Tibial nerve (tissue), 4 donors: Measurements from ENCODE around the gene BCAS1. TPM values are rescaled to one million over a fixed set of nuclear protein-coding genes. Genes with fewer than 3 reads are reported as not detected.

Experiments
- DNase-seq, 2 donors: peaks; one replicate each; pipeline ENCODE4 v3.0.0-alpha.2; 2019; ENCODE audit warnings: low spot score in 2 of 2
- H3K27ac ChIP-seq, 4 donors: fragments of 200-600 bp; sonication (generic) in 3 of 4; one replicate each; pipeline ENCODE4 v1.5.1; 2017 to 2019; ENCODE audit warnings: mild to moderate bottlenecking in 1 of 4
- H3K27me3 ChIP-seq, 2 donors: fragments of 200-600 bp; sonication (generic) in 1 of 2; one replicate each; pipeline versions ENCODE4 v1.5.1 to v1.6.0; 2017 to 2019
- H3K36me3 ChIP-seq, 3 donors: fragments of 200-600 bp; sonication (generic); one replicate each; pipeline ENCODE4 v1.5.1; 2018 to 2019
- H3K4me1 ChIP-seq, 4 donors: fragments of 200-600 bp; sonication (generic) in 3 of 4; one replicate each; pipeline ENCODE4 v1.5.1; 2017 to 2019
- H3K4me3 ChIP-seq, 4 donors: fragments of 200-600 bp; sonication (generic) in 3 of 4; one replicate each; pipeline ENCODE4 v1.5.1; 2017 to 2019; ENCODE audit warnings: mild to moderate bottlenecking in 1 of 4, moderate library complexity in 1 of 4
- H3K9me3 ChIP-seq, 4 donors: fragments of 200-600 bp; sonication (generic) in 3 of 4; one replicate each; pipeline ENCODE4 v1.5.1; 2017 to 2019
- EP300 ChIP-seq, 2 donors: sonication (generic); formaldehyde crosslinking; IDR thresholded peaks; one replicate each; pipeline ENCODE4 v1.6.1; 2017; ENCODE audit warnings: antibody characterized with exemption in 2 of 2, mild to moderate bottlenecking in 1 of 2
- POLR2A ChIP-seq, 2 donors: fragments of 450-650 bp; IDR thresholded peaks; one replicate each; pipeline ENCODE4 v1.6.1; 2017; ENCODE audit warnings: antibody characterized with exemption in 2 of 2, mild to moderate bottlenecking in 2 of 2, moderate library complexity in 2 of 2
- WGBS, 2 donors: methylation state at CpG; one replicate each; pipeline ENCODE4 v1.1.5; 2018; 5-methylcytosine and 5-hydroxymethylcytosine counted together
- total RNA-seq, 4 donors: library from RNA; depleted of rRNA; stranded (reverse); fragments of >200 nt; gene quantifications; one replicate each; pipeline ENCODE4 v1.1.0, GENCODE V29; 2016
- TF ChIP-seq, protein P1 (sequence below), 5 experiments: fragments of 200-600 bp in 3 of 5; fragments of 450-650 bp in 2 of 5; sonication (generic) in 3 of 5; IDR thresholded peaks; one replicate each; pipeline ENCODE4 v1.5.1; 2016 to 2019; ENCODE audit warnings: antibody characterized with exemption in 5 of 5, mild to moderate bottlenecking in 3 of 5, moderate library complexity in 2 of 5

Gene BCAS1
- total RNA-seq, 4 donors from 2014 or later = 34.8 to 59.6 (median 47.1) TPM

DNA sequence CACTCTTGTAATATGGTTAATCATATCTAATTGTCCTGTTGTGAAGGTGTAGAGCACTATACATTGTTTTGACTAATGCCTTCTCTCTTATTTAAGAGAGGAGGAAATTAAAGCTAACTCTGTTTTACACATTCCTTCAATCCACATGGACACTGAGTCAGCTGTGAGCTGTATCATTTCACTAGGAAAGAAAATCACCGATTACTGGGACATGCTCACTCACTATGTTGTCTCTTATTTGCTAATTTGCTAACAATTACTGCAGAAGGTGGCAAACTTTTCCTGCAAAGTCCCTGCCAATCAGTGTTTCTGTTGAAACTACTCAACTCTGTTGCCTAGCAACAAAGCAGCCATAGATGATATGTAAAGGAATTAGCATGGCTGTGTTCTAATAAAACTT, 98.2 kb downstream of the BCAS1 start:
- Histone ChIP-seq H3K27ac (no peak overlapping the region), H3K4me3 (no peak overlapping the region), H3K27me3 (no peaks in the 10 kb centered on the region), H3K9me3 (peaks cover 0 to 5% (median 0%) of the 10 kb centered on the region in 4 donors), H3K36me3 (peaks cover 0 to 4% (median 0%) of the 10 kb centered on the region in 3 donors), H3K4me1 (peaks cover 0 to 4% (median 0%) of the 10 kb centered on the region in 4 donors)
- 76 to 94% methylated on average over 1 of the region's 1 CpG for WGBS, 2 donors
- TF ChIP-seq EP300 (IDR thresholded peaks at IDR 0.05) = no peak
- DNase-seq = no peak

DNA sequence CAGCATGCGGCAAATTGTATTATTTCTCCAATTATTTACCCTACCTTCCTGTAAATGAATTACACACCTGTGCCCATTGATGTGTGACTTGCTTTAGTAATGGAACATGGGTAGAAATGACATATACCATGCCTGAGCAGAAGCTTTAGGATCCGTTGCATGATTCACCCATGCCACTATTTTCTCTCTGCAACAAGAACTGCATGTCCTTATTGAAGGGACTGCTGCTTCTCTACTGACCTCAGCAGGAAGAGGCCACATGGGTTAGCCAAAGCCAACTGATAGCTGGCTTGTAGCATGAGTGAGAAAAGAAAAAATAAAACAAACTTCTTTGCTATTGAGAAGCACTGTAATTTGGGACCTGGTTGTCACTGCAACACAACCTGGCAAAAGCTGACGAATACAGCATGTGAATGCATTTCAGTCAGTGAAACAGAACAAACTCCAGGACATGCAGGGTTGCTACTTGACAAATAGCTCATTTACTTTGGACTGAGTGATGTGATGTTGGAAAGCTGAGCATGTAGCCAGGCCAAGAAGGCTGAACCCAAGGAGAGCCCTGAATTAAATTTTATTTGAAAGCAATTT, 99.2 kb downstream of the BCAS1 start:
- Histone ChIP-seq H3K4me1 (peaks cover 0 to 4% (median 0%) of the 10 kb centered on the region in 4 donors), H3K4me3 (no peak overlapping the region), H3K9me3 (peaks cover 0 to 5% (median 0%) of the 10 kb centered on the region in 4 donors), H3K27ac (no peak overlapping the region), H3K36me3 (peaks cover 0 to 4% (median 0%) of the 10 kb centered on the region in 3 donors), H3K27me3 (no peaks in the 10 kb centered on the region)
- 81 to 83% methylated on average over 3 of the region's 3 CpGs for WGBS, 2 donors
- DNase-seq = no peak
- TF ChIP-seq, protein P1, sequence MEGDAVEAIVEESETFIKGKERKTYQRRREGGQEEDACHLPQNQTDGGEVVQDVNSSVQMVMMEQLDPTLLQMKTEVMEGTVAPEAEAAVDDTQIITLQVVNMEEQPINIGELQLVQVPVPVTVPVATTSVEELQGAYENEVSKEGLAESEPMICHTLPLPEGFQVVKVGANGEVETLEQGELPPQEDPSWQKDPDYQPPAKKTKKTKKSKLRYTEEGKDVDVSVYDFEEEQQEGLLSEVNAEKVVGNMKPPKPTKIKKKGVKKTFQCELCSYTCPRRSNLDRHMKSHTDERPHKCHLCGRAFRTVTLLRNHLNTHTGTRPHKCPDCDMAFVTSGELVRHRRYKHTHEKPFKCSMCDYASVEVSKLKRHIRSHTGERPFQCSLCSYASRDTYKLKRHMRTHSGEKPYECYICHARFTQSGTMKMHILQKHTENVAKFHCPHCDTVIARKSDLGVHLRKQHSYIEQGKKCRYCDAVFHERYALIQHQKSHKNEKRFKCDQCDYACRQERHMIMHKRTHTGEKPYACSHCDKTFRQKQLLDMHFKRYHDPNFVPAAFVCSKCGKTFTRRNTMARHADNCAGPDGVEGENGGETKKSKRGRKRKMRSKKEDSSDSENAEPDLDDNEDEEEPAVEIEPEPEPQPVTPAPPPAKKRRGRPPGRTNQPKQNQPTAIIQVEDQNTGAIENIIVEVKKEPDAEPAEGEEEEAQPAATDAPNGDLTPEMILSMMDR (IDR thresholded peaks at IDR 0.05) = no peak
- TF ChIP-seq EP300 (IDR thresholded peaks at IDR 0.05) (no peak), POLR2A (IDR thresholded peaks at IDR 0.05) (no peak)

DNA sequence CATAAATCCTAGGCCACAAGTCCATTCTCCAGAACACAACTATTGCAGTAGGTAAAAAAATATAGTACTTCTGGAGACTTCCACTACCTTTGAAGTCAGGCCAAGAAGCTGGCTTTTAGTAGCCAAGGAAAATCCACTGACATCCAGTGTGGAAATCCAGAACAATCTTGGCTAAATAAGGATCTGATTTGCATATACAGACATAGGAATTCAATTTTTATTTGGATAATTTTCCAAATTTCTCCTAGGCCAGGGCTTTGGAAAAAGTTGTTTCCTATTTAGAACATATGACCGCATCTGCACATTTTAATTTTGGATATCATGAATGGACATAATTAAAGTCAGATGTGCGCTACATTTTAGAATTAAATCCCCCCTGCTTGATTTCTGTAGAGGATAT, 100.2 kb downstream of the BCAS1 start:
- WGBS, 2 donors = 90 to 93% methylated on average over 2 of the region's 2 CpGs
- Histone ChIP-seq H3K4me1 (no peaks in the 10 kb centered on the region), H3K27me3 (no peaks in the 10 kb centered on the region), H3K4me3 (no peak overlapping the region), H3K9me3 (peaks cover 0 to 5% (median 0%) of the 10 kb centered on the region in 4 donors), H3K36me3 (peaks cover 0 to 4% (median 0%) of the 10 kb centered on the region in 3 donors), H3K27ac (no peak overlapping the region)
- TF ChIP-seq POLR2A (IDR thresholded peaks at IDR 0.05) = no peak
- TF ChIP-seq EP300 (IDR thresholded peaks at IDR 0.05) = no peak
- TF ChIP-seq, protein P1 (IDR thresholded peaks at IDR 0.05) = no peak
- DNase-seq = no peak

DNA sequence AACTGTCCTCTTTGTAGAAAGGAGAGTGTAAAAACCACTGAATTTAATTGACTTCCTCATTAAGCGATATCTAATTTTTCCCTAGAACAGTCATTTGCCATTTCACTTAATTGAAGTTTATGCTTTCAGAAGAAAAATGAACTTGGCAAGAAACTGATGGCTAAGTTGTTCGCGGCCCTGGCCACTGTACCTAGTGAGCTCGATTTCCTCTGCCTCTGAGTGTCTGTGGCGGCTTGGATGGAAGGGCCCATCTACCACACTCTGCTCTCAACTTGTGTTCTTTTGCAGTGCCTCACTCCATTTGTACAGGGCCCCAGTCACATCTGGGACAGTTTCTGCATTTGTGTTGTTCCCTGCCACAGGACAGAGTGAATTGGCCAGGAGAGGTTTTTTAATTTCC, 102.9 kb downstream of the BCAS1 start:
- no peak overlapping the region for H3K27ac ChIP-seq
- no peaks in the 10 kb centered on the region for H3K27me3 ChIP-seq
- WGBS, 2 donors = 89 to 96% methylated on average over 5 of the region's 5 CpGs
- H3K9me3 ChIP-seq = no peaks in the 10 kb centered on the region
- H3K36me3 ChIP-seq = no peaks in the 10 kb centered on the region
- DNase-seq = no peak
- TF ChIP-seq EP300 (IDR thresholded peaks at IDR 0.05) = no peak
- TF ChIP-seq, protein P1 (IDR thresholded peaks at IDR 0.05) = no peak
- TF ChIP-seq POLR2A (IDR thresholded peaks at IDR 0.05) = no peak
- H3K4me1 ChIP-seq = peaks cover 0 to 9% (median 0%) of the 10 kb centered on the region in 4 donors
- H3K4me3 ChIP-seq = no peak overlapping the region

DNA sequence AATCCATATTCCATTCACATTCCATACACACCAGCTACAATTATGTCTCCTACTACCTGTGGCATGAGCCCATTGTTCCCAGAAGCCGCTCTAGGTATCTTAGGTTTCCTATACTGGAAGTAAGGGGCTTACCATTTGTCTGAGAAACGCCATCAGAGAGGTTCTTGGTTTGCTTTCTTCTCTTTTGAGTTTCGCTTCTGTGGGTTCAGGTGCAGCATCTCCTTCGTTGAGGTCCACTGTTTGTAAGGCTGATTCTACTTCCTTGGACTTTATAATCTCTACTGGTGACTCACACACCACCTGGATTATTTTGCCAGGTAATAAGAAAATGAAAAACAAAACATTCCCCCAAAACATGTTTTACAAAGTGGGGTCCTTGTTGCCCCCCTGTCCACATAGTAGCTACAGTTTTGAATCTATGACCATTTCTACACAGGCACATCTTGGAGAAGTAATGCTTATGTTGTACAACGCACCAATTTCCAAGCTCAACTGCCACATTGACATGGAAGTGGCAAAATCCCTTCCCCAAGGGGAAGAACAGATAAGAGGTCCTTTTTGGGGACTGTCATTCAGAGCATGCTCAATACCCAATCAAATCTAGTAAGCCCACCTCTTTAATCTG, 103.5 kb downstream of the BCAS1 start:
- no peak overlapping the region for H3K4me3 ChIP-seq
- WGBS, 2 donors = 92 to 98% methylated on average over 5 of the region's 5 CpGs
- TF ChIP-seq, protein P1 (IDR thresholded peaks at IDR 0.05) = no peak
- no peak for TF ChIP-seq EP300 (IDR thresholded peaks at IDR 0.05)

More for the DNA sequence above, 103.5 kb downstream of the BCAS1 start:
- H3K27ac ChIP-seq = no peak overlapping the region
- no peaks in the 10 kb centered on the region for H3K36me3 ChIP-seq
- H3K27me3 ChIP-seq = no peaks in the 10 kb centered on the region
- H3K9me3 ChIP-seq = no peaks in the 10 kb centered on the region
- peaks cover 0 to 9% (median 0%) of the 10 kb centered on the region in 4 donors for H3K4me1 ChIP-seq
- no peak for DNase-seq
